Pancreas (tissue), 10 donors: ENCODE measurements around the gene VPS13D. TPM values are rescaled to one million over a fixed set of nuclear protein-coding genes. Genes with fewer than 3 reads are reported as not detected.

Source experiments
- ATAC-seq, 4 donors: fragments of 200-7000 bp; cut with Tn5 transposase; one replicate each; pipeline versions ENCODE4 v1.8.0 to v1.9.1; 2020; ENCODE audit warnings: mild to moderate bottlenecking in 4 of 4, moderate library complexity in 4 of 4
- DNase-seq, 6 donors: peaks; one replicate each; pipeline ENCODE4 v3.0.0-alpha.2; 2020
- FAIRE-seq: peaks from 2 replicates; lab custom pipeline; 2012; peaks lifted over from hg19 to GRCh38; lab: Jason Lieb, UNC
- H3K27ac ChIP-seq, 4 donors: fragments of 200-600 bp; sonication (generic); 1 replicate in 3 of 4; 2 replicates in 1 of 4; pipeline versions ENCODE4 v1.5.0 to v1.8.0; 2020
- H3K27me3 ChIP-seq, 4 donors: fragments of 200-600 bp; one replicate each; pipeline ENCODE4 v1.8.0; 2021
- H3K36me3 ChIP-seq, 3 donors: fragments of 200-600 bp; sonication (generic) in 1 of 3; one replicate each; pipeline versions ENCODE4 v1.5.0 to v1.8.0; 2020 to 2021
- H3K4me1 ChIP-seq, 3 donors: fragments of 200-600 bp; one replicate each; pipeline ENCODE4 v1.8.0; 2021
- H3K4me3 ChIP-seq, 4 donors: fragments of 200-600 bp; sonication (generic) in 2 of 4; one replicate each; pipeline versions ENCODE4 v1.5.0 to v1.8.0; 2020 to 2021
- H3K9me3 ChIP-seq, 4 donors: fragments of 200-600 bp; one replicate each; pipeline ENCODE4 v1.8.0; 2021
- WGBS, 2 donors: extraction: QIAGEN DNeasy Blood & Tissue Kit; methylation state at CpG; one replicate each; pipeline ENCODE4 v1.1.7; 2013; 5-methylcytosine and 5-hydroxymethylcytosine counted together
- intact Hi-C, 3 donors: fragments of 100-400 bp; cut with DNase I; formaldehyde crosslinking; loops; one replicate each; pipeline versions ENCODE4 v1.11.1 to v1.14.2; 2022
- polyA plus RNA-seq, 2 donors: library from polyadenylated mRNA; stranded (reverse); fragments of 200-250 nt; gene quantifications; one replicate each; pipeline ENCODE4 v1.2.3, GENCODE V29; 2013
- total RNA-seq, 6 donors: library from RNA; stranded (reverse); fragmentation: NEBNext Ultra II Directional in 4 of 6; extraction: Animal tissue kit (Norgen Biotek cat#: 25700) in 4 of 6; gene quantifications; one replicate each; pipeline versions ENCODE4 v1.2.1 to v1.2.4, GENCODE V29; 2021 to 2023
- TF ChIP-seq, protein P1 (sequence below), 4 donors: fragments of 200-600 bp; sonication (generic) in 3 of 4; IDR thresholded peaks; one replicate each; pipeline versions ENCODE4 v1.5.0 to v1.8.0; 2021; ENCODE audit warnings: antibody characterized with exemption in 4 of 4
- donor health status: healthy with polysubstance abuse.
- donor health status: DM: no; HTN: no; CAD: no; lungs with moderate emphysema.
- donor health status: DM: no; HTN: no; CAD: no.
- donor health status: control.
- donor health status: control.
- donor health status: Bipolar disorder and iron deficiency.
- donor health status: DM: yes; HTN: yes; CAD: no.
- donor health status: DM: no; HTN: no; CAD: no.
- donor health status: DM: no; HTN: no; CAD: no.
- donor health status: DM: yes; HTN: yes; CAD: no.

VPS13D gene
- total and polyA plus RNA-seq, 8 donors: 13.7 to 39.0 (median 24.8) TPM

DNA sequence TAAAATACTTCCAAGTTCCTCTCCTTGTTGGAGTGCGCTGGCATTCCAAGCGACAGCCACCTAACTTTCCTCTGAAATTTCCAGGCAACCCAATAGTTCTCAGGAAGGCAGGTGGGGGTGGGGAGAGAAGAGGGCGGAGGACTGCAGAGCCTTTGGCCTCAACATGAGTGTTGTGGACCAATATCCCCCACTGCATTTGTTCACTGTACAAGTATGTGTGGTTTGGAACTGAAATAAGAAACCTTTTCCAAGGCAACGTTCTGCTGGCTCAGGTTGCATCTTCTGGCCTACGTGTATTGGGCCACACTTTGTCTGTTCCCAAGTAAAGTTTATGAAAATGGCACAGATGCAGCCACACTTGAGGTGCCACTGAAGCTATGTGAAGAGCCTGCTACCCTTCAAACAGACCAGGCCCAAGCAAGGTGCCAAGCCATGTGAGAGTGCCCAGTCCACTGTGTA is 234.8 kb downstream of the VPS13D start:
- TF ChIP-seq, protein P1, sequence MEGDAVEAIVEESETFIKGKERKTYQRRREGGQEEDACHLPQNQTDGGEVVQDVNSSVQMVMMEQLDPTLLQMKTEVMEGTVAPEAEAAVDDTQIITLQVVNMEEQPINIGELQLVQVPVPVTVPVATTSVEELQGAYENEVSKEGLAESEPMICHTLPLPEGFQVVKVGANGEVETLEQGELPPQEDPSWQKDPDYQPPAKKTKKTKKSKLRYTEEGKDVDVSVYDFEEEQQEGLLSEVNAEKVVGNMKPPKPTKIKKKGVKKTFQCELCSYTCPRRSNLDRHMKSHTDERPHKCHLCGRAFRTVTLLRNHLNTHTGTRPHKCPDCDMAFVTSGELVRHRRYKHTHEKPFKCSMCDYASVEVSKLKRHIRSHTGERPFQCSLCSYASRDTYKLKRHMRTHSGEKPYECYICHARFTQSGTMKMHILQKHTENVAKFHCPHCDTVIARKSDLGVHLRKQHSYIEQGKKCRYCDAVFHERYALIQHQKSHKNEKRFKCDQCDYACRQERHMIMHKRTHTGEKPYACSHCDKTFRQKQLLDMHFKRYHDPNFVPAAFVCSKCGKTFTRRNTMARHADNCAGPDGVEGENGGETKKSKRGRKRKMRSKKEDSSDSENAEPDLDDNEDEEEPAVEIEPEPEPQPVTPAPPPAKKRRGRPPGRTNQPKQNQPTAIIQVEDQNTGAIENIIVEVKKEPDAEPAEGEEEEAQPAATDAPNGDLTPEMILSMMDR (IDR thresholded peaks at IDR 0.05): no peak
- DNase-seq (no peak), FAIRE-seq (no peak), ATAC-seq (peak in 3 of 4 donors; percentile 3 to 40 (median 33))
- H3K36me3 ChIP-seq: no peaks in the 10 kb centered on the region
- no peak overlapping the region for H3K4me3 ChIP-seq
- WGBS, 2 donors: 45 to 57% methylated on average over 5 of the region's 5 CpGs
- H3K9me3 ChIP-seq: no peaks in the 10 kb centered on the region
- H3K4me1 ChIP-seq: peaks cover 18 to 60% (median 60%) of the 10 kb centered on the region in 3 donors
- H3K27ac ChIP-seq: peak overlapping the region in 2 of 4 donors; percentile 55 to 80
- no peaks in the 10 kb centered on the region for H3K27me3 ChIP-seq
- intact Hi-C loops: no loop called here

DNA sequence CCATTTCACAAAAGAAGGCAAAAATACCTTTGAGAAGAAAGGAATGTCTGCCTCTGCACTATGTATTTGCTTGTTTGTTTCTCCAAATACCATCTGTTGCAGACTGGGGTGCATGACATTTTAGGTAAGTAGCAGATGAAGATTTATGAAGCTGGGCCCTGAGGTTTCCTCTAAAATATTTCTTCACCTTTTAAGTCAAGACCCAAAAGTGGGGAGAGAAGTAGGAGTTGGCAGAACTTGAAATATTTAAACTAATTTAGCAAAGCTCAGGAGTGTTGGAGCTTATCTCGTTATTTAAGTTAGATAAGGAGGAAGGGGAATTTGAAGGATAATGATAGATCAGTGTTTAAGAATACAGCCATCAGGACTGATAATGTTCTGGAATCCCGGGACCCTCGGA is 235.3 kb downstream of the VPS13D start:
- FAIRE-seq (no peak), DNase-seq (no peak), ATAC-seq (no peak)
- H3K4me1 ChIP-seq: peaks cover 21 to 61% (median 60%) of the 10 kb centered on the region in 3 donors
- H3K9me3 ChIP-seq: no peaks in the 10 kb centered on the region
- TF ChIP-seq, protein P1 (IDR thresholded peaks at IDR 0.05): no peak
- H3K36me3 ChIP-seq: no peaks in the 10 kb centered on the region
- H3K4me3 ChIP-seq: no peak overlapping the region
- WGBS, 2 donors: 15 to 16% methylated on average over 3 of the region's 3 CpGs
- H3K27ac ChIP-seq: peak overlapping the region in 2 of 4 donors; percentile 55 to 80
- intact Hi-C loops: no loop called here
- no peaks in the 10 kb centered on the region for H3K27me3 ChIP-seq

DNA sequence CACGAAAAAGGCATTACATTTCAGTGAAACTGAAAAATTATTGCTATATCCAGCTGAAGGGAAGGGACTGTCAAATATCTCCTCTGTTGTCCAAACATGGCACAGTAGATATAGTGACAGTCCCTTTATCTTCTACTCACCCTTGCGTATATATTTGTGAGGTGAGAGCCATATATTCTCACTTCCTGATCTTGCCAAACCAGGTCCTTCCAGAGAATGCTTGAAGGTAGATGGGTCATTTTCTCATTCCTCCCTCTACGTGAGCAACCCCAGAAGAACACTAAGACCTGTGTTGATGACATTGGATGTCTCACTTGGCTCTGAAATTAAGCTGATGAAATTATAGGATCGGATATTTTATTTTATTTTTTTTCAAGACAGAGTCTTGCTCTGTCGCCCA is 237.0 kb downstream of the VPS13D start:
- WGBS, 2 donors: 88 to 90% methylated on average over 5 of the region's 5 CpGs

DNA sequence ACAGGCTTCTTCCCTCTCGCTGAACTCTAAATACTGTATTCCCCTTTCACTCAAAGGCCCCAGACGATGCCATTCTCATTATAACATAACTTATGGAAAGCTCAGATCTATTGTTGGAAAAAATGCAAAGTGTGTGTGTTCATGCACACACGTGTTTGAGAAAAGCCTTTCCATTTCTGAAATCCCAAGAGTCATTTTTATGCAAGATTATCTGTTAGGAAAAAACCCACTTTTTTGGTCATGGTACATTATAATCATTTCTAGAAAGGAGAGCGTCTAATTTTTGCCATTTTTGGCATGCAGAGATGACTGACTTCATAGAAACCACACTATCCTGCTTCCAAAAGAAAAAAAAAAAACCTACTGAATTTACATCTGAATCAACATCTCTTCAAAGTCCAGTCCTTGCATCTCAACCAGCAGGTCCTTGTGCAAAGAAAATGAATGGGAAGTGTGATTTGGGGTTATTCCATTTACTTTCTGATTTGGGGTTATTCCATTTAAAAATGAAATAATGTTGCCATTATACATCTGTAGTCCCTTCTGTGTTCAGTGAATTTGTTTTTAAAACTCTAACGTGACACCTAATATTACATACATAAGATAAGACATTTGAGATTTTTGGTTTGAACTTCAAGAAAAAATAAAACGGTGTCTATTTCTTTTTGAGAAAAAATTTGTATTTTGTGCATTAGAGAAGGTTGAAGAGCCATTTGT is 237.9 kb downstream of the VPS13D start:
- H3K9me3 ChIP-seq: no peaks in the 10 kb centered on the region
- no peak overlapping the region for H3K4me3 ChIP-seq
- H3K27me3 ChIP-seq: no peaks in the 10 kb centered on the region
- peaks cover 16 to 39% (median 36%) of the 10 kb centered on the region in 3 donors for H3K4me1 ChIP-seq
- 90 to 94% methylated on average over 6 of the region's 6 CpGs for WGBS, 2 donors
- no peak for ATAC-seq
- no peaks in the 10 kb centered on the region for H3K36me3 ChIP-seq
- no peak overlapping the region for H3K27ac ChIP-seq
- DNase-seq: no peak
- intact Hi-C loops: no loop called here
- FAIRE-seq: no peak
- TF ChIP-seq, protein P1 (IDR thresholded peaks at IDR 0.05): no peak

More for the DNA sequence above, 237.0 kb downstream of the VPS13D start:
- Histone ChIP-seq H3K27me3 (no peaks in the 10 kb centered on the region), H3K4me1 (peaks cover 17 to 48% (median 45%) of the 10 kb centered on the region in 3 donors), H3K27ac (peak overlapping the region in 1 of 4 donors; percentile 5), H3K9me3 (no peaks in the 10 kb centered on the region), H3K4me3 (no peak overlapping the region), H3K36me3 (no peaks in the 10 kb centered on the region)
- DNase-seq (no peak), ATAC-seq (no peak), FAIRE-seq (no peak)
- TF ChIP-seq, protein P1 (IDR thresholded peaks at IDR 0.05): no peak
- intact Hi-C loops: no loop called here

DNA sequence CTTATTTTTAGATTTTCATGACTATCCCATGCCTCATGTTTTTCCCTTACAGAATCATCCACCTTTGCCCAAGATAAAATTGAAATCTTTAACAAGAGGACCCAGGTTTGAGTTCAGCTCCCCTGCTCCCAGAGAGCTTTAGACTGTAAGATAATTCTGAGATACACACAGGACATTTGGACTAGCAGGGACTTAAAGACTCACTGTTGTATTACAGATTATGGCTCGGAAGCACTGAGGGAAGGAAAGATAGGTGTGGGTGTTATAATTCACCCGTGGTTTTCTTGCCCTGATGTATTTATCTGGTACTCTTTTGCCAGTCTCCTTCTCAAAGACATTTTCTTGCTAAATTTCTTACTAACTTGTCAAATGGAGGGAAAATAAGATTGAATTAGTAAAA is 238.5 kb downstream of the VPS13D start:
- WGBS, 2 donors: 77 to 80% methylated on average over 2 of the region's 2 CpGs
- FAIRE-seq (no peak), DNase-seq (no peak), ATAC-seq (no peak)
- H3K36me3 ChIP-seq: no peaks in the 10 kb centered on the region
- peaks cover 11 to 40% (median 30%) of the 10 kb centered on the region in 3 donors for H3K4me1 ChIP-seq
- intact Hi-C loops: no loop called here
- no peaks in the 10 kb centered on the region for H3K27me3 ChIP-seq
- H3K4me3 ChIP-seq: no peak overlapping the region
- H3K27ac ChIP-seq: no peak overlapping the region
- H3K9me3 ChIP-seq: no peaks in the 10 kb centered on the region
- TF ChIP-seq, protein P1 (IDR thresholded peaks at IDR 0.05): no peak
